SK-N-MC (cell line): ENCODE results near the gene RNF126.

ENCODE experiments used
- EZH2 ChIP-seq: fragments of 200-600 bp; sonication (generic); IDR thresholded peaks from one replicate; pipeline ENCODE4 v1.6.1; 2017; ENCODE audit warnings: antibody characterized with exemption
- POLR2AphosphoS5 ChIP-seq: IDR thresholded peaks from 2 replicates; pipeline ENCODE4 v1.6.1; 2012; ENCODE audit warnings: mild to moderate bottlenecking, low read depth, low read length, borderline replicate concordance

- no peak for TF ChIP-seq EZH2
- no peak for TF ChIP-seq POLR2AphosphoS5
Measured at GRCh38 chr19:645912-646778, 16.9 kb downstream of the RNF126 start.
